A673 (cell line): ENCODE measurements around the gene ZDHHC22.

Experiments used
- CTCF ChIP-seq: fragments of 300-800, 200-600 bp; sonication (generic); conservative IDR thresholded peaks from 2 replicates; pipeline ENCODE4 v1.5.1; 2017; ENCODE audit warnings: low read depth, mild to moderate bottlenecking, antibody characterized with exemption, low read length, moderate library complexity, mixed read lengths
- EZH2 ChIP-seq: fragments of 200-600 bp; sonication (generic); IDR thresholded peaks from 2 replicates; pipeline ENCODE4 v1.6.1; 2017; ENCODE audit warnings: borderline replicate concordance, low read depth, mild to moderate bottlenecking, mixed read lengths, antibody characterized with exemption, low read length; ENCODE audit not compliant: poor library complexity, severe bottlenecking

DNA sequence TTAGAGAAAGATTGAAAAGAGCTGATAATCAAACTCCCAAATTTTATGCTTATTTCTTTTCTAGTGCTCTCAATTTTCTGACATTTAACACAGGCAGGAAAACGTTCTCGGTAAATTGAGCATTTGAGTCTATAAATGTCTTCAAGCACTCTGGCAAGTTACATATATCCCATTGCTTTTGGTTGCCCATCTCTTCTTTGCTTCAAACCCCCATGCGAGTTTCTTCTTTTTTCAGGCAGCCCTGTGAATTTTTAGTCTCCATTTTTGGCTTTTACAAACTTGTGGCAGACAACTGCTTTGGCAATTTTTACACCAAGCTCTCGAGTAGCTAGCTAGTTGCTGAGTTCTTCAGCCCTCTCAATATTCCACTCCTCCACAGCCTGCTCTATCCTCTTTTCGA is 31.3 kb upstream of the ZDHHC22 start:
- no peak for TF ChIP-seq CTCF
- no peak for TF ChIP-seq EZH2
